ENCODE results near the gene PAF1. TPM values are rescaled to one million over a fixed set of nuclear protein-coding genes. Genes with fewer than 3 reads are reported as not detected.

The PAF1 gene
- total and polyA plus RNA-seq, 2 of the 13 experiments (the other 11 are each of a cell fraction or from before 2014, with no cell fraction given) = 30.2 to 31.1 TPM

DNA sequence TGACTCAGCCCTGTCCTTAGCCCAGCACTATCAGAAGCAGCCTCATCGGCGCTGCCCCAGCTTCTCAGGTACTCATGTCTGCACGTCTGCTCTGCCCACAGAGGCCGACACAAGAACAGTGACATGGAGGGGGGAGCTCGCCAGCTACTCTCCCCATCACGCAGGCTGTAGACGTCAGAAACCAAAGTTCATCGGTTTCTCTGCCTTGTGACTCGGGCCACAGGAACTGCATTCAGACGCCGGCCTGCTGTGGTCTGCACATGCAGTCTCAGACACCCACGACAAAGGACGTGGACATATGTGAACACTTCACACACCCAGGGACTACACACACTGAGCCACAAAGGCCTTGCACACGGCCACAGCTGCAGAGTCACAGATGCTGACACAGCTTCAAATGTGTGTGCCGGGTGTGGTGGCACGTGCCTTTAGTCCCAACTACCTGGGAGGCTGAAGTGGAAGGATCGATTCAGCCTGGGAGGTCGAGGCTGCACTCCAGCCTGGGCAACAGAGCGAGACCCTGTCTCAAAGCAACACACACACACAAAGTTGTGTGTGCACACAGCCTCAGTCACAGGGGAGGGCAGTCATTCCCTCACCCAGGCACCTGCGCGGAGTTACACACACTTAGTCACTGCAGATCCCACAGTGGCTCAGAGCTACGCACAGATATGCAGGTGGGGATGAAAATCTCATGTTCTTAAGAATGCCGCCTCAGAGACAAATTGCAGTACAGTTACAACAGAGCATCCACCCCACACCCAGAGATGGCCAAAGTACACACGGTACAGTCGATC, 10.8 kb upstream of the PAF1 start (continued):
- TF ChIP-seq, protein P1, sequence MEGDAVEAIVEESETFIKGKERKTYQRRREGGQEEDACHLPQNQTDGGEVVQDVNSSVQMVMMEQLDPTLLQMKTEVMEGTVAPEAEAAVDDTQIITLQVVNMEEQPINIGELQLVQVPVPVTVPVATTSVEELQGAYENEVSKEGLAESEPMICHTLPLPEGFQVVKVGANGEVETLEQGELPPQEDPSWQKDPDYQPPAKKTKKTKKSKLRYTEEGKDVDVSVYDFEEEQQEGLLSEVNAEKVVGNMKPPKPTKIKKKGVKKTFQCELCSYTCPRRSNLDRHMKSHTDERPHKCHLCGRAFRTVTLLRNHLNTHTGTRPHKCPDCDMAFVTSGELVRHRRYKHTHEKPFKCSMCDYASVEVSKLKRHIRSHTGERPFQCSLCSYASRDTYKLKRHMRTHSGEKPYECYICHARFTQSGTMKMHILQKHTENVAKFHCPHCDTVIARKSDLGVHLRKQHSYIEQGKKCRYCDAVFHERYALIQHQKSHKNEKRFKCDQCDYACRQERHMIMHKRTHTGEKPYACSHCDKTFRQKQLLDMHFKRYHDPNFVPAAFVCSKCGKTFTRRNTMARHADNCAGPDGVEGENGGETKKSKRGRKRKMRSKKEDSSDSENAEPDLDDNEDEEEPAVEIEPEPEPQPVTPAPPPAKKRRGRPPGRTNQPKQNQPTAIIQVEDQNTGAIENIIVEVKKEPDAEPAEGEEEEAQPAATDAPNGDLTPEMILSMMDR (CRISPR knock-in tag; IDR thresholded peaks at IDR 0.05) = peak; percentile 28; the same call in 1 of the 2 replicates
- TF ChIP-seq ZFYVE20 (CRISPR knock-in tag; IDR thresholded peaks at IDR 0.05; ENCODE audit: borderline replicate concordance, low read depth) (no peak), GATAD1 (CRISPR knock-in tag; IDR thresholded peaks at IDR 0.05) (peak; percentile 60), DRAP1 (CRISPR knock-in tag; IDR thresholded peaks at IDR 0.05) (peak; percentile 92), ZNF709 (CRISPR knock-in tag; IDR thresholded peaks at IDR 0.05) (peak; percentile 83; the same call in 1 of the 2 replicates), ZNF207 (IDR thresholded peaks at IDR 0.05; ENCODE audit: borderline replicate concordance) (no peak), FLYWCH1 (CRISPR knock-in tag; IDR thresholded peaks at IDR 0.05) (no peak), ZFP36 (IDR thresholded peaks at IDR 0.05; ENCODE audit: borderline replicate concordance, low read depth, low read length, partially characterized antibody) (no peak), BCL6 (CRISPR knock-in tag; IDR thresholded peaks at IDR 0.05) (no peak; the same call in 1 of the 2 replicates), ZNF781 (CRISPR knock-in tag; IDR thresholded peaks at IDR 0.05; ENCODE audit: borderline replicate concordance, not compliant biosample characterization) (peak; percentile 54), HNF1B (CRISPR knock-in tag; IDR thresholded peaks at IDR 0.05) (peak; percentile 91), GTF3A (CRISPR knock-in tag; conservative IDR thresholded peaks at IDR 0.05) (no peak), SUZ12 (IDR thresholded peaks at IDR 0.05; ENCODE audit: low read depth, low read length) (no peak), MIER2 (CRISPR knock-in tag; IDR thresholded peaks at IDR 0.05) (no peak), ZNF570 (CRISPR knock-in tag; IDR thresholded peaks at IDR 0.05; ENCODE audit: borderline replicate concordance) (no peak)
- TF ChIP-seq, protein P2, sequence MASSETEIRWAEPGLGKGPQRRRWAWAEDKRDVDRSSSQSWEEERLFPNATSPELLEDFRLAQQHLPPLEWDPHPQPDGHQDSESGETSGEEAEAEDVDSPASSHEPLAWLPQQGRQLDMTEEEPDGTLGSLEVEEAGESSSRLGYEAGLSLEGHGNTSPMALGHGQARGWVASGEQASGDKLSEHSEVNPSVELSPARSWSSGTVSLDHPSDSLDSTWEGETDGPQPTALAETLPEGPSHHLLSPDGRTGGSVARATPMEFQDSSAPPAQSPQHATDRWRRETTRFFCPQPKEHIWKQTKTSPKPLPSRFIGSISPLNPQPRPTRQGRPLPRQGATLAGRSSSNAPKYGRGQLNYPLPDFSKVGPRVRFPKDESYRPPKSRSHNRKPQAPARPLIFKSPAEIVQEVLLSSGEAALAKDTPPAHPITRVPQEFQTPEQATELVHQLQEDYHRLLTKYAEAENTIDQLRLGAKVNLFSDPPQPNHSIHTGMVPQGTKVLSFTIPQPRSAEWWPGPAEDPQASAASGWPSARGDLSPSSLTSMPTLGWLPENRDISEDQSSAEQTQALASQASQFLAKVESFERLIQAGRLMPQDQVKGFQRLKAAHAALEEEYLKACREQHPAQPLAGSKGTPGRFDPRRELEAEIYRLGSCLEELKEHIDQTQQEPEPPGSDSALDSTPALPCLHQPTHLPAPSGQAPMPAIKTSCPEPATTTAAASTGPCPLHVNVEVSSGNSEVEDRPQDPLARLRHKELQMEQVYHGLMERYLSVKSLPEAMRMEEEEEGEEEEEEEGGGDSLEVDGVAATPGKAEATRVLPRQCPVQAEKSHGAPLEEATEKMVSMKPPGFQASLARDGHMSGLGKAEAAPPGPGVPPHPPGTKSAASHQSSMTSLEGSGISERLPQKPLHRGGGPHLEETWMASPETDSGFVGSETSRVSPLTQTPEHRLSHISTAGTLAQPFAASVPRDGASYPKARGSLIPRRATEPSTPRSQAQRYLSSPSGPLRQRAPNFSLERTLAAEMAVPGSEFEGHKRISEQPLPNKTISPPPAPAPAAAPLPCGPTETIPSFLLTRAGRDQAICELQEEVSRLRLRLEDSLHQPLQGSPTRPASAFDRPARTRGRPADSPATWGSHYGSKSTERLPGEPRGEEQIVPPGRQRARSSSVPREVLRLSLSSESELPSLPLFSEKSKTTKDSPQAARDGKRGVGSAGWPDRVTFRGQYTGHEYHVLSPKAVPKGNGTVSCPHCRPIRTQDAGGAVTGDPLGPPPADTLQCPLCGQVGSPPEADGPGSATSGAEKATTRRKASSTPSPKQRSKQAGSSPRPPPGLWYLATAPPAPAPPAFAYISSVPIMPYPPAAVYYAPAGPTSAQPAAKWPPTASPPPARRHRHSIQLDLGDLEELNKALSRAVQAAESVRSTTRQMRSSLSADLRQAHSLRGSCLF (CRISPR knock-in tag; IDR thresholded peaks at IDR 0.05; ENCODE audit: borderline replicate concordance) = no peak
- TF ChIP-seq, protein P3, sequence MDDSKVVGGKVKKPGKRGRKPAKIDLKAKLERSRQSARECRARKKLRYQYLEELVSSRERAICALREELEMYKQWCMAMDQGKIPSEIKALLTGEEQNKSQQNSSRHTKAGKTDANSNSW (CRISPR knock-in tag; IDR thresholded peaks at IDR 0.05; ENCODE audit: borderline replicate concordance) = no peak
- TF ChIP-seq, protein P4, sequence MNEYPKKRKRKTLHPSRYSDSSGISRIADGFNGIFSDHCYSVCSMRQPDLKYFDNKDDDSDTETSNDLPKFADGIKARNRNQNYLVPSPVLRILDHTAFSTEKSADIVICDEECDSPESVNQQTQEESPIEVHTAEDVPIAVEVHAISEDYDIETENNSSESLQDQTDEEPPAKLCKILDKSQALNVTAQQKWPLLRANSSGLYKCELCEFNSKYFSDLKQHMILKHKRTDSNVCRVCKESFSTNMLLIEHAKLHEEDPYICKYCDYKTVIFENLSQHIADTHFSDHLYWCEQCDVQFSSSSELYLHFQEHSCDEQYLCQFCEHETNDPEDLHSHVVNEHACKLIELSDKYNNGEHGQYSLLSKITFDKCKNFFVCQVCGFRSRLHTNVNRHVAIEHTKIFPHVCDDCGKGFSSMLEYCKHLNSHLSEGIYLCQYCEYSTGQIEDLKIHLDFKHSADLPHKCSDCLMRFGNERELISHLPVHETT (CRISPR knock-in tag; conservative IDR thresholded peaks at IDR 0.05) = peak; percentile 79

All from HepG2 (cell line).